ENCODE measurements around the gene TRPM5.

TRPM5 gene

GRCh38 chr11:2395856-2396255 lies 48.5 kb downstream of the TRPM5 start:
- FAIRE-seq (no peak), DNase-seq (ENCODE audit: insufficient read length, low spot score) (no peak)
- no peak for TF ChIP-seq CTCF (IDR thresholded peaks at IDR 0.05; ENCODE audit: insufficient read depth, missing control alignments)

- no peak for FAIRE-seq
- no peak for DNase-seq (ENCODE audit: insufficient read length, low spot score)
- TF ChIP-seq CTCF (IDR thresholded peaks at IDR 0.05; ENCODE audit: insufficient read depth, missing control alignments) = no peak
Observed at GRCh38 chr11:2395211-2395730, 49.0 kb downstream of the TRPM5 start.

GRCh38 chr11:2394818-2395105 lies 49.6 kb downstream of the TRPM5 start:
- FAIRE-seq = no peak
- TF ChIP-seq CTCF (IDR thresholded peaks at IDR 0.05; ENCODE audit: insufficient read depth, missing control alignments) = no peak

More at GRCh38 chr11:2394818-2395105, 49.6 kb downstream of the TRPM5 start:
- no peak for DNase-seq (ENCODE audit: insufficient read length, low spot score)
